IPS-NIHi11 (cell line): ENCODE data around the gene OR11H7.
"Not testable (repeated sequence)": the region's sequence is repeated elsewhere in the genome, so short reads cannot be mapped to it uniquely, and the experiment has no call there.

Source experiments
- DNase-seq: peaks from one replicate; pipeline ENCODE4 v3.0.0; 2012; ENCODE audit warnings: mixed read lengths, low spot score

OR11H7 gene

DNA sequence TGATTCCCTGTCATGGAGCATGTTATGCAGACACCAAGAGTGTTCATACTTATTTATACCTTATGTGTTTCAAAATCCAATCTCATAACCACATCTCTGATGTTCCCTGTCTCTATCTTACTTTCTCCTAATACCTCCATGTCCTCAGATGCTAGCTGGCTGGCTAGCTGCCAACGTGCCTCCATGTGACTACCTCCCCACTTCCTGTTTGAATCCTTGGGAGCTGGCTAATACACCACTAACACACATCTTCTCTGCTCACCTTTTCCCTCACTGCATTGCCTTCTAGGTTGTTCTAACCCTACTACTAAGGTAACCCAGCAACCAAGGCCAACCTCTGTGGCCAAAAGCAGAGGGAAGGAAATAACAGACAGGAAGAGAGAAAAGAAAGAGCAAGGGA is 49.6 kb downstream of the OR11H7 start:
- DNase-seq: no peak

DNA sequence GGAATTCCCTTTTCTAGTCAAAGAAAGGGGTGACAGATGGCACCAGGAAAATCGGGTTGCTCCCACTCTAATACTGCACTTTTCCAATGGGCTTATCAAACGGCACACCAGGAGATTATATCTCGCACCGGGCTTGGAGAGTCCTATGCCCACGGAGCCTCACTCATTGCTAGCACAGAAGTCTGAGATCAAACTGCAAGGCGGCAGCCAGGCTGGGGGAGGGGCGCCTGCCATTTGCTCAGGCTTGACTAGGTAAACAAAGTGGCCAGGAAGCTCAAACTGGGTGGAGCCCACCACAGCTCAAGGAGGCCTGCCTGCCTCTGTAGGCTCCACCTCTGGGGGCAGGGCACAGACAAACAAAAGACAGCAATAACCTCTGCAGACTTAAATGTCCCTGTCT is 51.5 kb downstream of the OR11H7 start:
- DNase-seq: not testable (repeated sequence)
